HEK293 (cell line): Measurements from ENCODE around the gene STRIT1.
"Not testable (repeated sequence)": the region's sequence is repeated elsewhere in the genome, so short reads cannot be mapped to it uniquely, and the experiment has no call there.

Experiments used
- CTCF ChIA-PET: fragments of 350-600 bp; formaldehyde crosslinking; extraction: SDS; loops from one replicate; lab custom pipeline; 2021; ENCODE audit warnings: antibody characterized with exemption; lab: Yijun Ruan, JAX
- POLR2A ChIA-PET: fragments of 300-600 bp; formaldehyde crosslinking; extraction: SDS; loops from one replicate; lab custom pipeline; 2020; ENCODE audit warnings: antibody characterized with exemption, inconsistent platforms; lab: Yijun Ruan, JAX
- H3K27ac ChIP-seq: fragments of 200-500 bp; sonication (Bioruptor generic); 2 replicates; pipeline ENCODE4 v1.5.1; 2014; ENCODE audit warnings: low read depth, low read length, control low read depth, inconsistent platforms; ENCODE audit errors: extremely low read depth
- H3K36me3 ChIP-seq, 2 experiments: fragments of 200-500 bp in 1 of 2; sonication (Bioruptor generic) in 1 of 2; 1 replicate in 1 of 2; 2 replicates in 1 of 2; pipeline ENCODE4 v1.5.1; 2014 to 2017; ENCODE audit warnings: inconsistent platforms in 2 of 2, low read length in 2 of 2; ENCODE audit not compliant: control insufficient read depth in 2 of 2, insufficient read depth in 1 of 2
- H3K4me1 ChIP-seq: fragments of 200-500 bp; sonication (Bioruptor generic); 2 replicates; pipeline ENCODE4 v1.5.1; 2014; ENCODE audit warnings: mild to moderate bottlenecking, low read length, inconsistent platforms; ENCODE audit not compliant: control insufficient read depth, insufficient read depth
- H3K4me3 ChIP-seq: 2 replicates; pipeline ENCODE4 v1.5.1; 2011; ENCODE audit warnings: low read depth, mild to moderate bottlenecking, control low read depth, low read length, moderate library complexity
- H3K9me3 ChIP-seq: fragments of 200-500 bp; sonication (Bioruptor generic); 2 replicates; pipeline ENCODE4 v1.5.1; 2014; ENCODE audit warnings: low read depth, low read length, inconsistent platforms; ENCODE audit not compliant: control insufficient read depth, insufficient read depth
- GLIS1 ChIP-seq: fragments of 450-650 bp; formaldehyde crosslinking; IDR thresholded peaks from 2 replicates; pipeline ENCODE4 v1.5.1; 2016; ENCODE audit warnings: missing biosample characterization, missing genetic modification characterization
- OSR2 ChIP-seq: fragments of 450-650 bp; formaldehyde crosslinking; IDR thresholded peaks from 2 replicates; pipeline ENCODE4 v1.5.1; 2016; ENCODE audit warnings: missing biosample characterization, missing genetic modification characterization
- PRDM1 ChIP-seq: fragments of 450-650 bp; formaldehyde crosslinking; IDR thresholded peaks from 2 replicates; pipeline ENCODE4; 2016; ENCODE audit warnings: missing biosample characterization, missing genetic modification characterization
- WT1 ChIP-seq: fragments of 450-650 bp; formaldehyde crosslinking; IDR thresholded peaks from 2 replicates; pipeline ENCODE4 v1.5.1; 2016; ENCODE audit warnings: missing biosample characterization, missing genetic modification characterization
- ZBTB1 ChIP-seq: fragments of 450-650 bp; formaldehyde crosslinking; IDR thresholded peaks from 2 replicates; pipeline ENCODE4 v1.5.1; 2016; ENCODE audit warnings: missing biosample characterization, missing genetic modification characterization
- ZBTB20 ChIP-seq: fragments of 450-650 bp; formaldehyde crosslinking; IDR thresholded peaks from 2 replicates; pipeline ENCODE4 v1.5.1; 2016; ENCODE audit warnings: missing biosample characterization, missing genetic modification characterization
- ZFHX2 ChIP-seq: fragments of 450-650 bp; formaldehyde crosslinking; conservative IDR thresholded peaks from 2 replicates; pipeline ENCODE4 v1.5.1; 2016; ENCODE audit warnings: missing biosample characterization, missing genetic modification characterization
- ZIC2 ChIP-seq: fragments of 450-650 bp; formaldehyde crosslinking; IDR thresholded peaks from 2 replicates; pipeline ENCODE4 v1.5.1; 2016; ENCODE audit warnings: missing biosample characterization, missing genetic modification characterization
- ZNF157 ChIP-seq: fragments of 450-650 bp; formaldehyde crosslinking; IDR thresholded peaks from 2 replicates; pipeline ENCODE4 v1.5.1; 2016; ENCODE audit warnings: missing biosample characterization, missing genetic modification characterization
- ZNF214 ChIP-seq: fragments of 450-650 bp; formaldehyde crosslinking; IDR thresholded peaks from 2 replicates; pipeline ENCODE4 v1.5.1; 2017; ENCODE audit warnings: missing biosample characterization, mild to moderate bottlenecking, missing genetic modification characterization, borderline replicate concordance
- ZNF221 ChIP-seq: fragments of 450-650 bp; formaldehyde crosslinking; IDR thresholded peaks from 2 replicates; pipeline ENCODE4 v1.5.1; 2017; ENCODE audit warnings: missing biosample characterization, missing genetic modification characterization, borderline replicate concordance
- ZNF398 ChIP-seq: fragments of 450-650 bp; formaldehyde crosslinking; IDR thresholded peaks from 2 replicates; pipeline ENCODE4 v1.5.1; 2017; ENCODE audit warnings: missing biosample characterization, missing genetic modification characterization
- ZNF529 ChIP-seq: fragments of 450-650 bp; formaldehyde crosslinking; IDR thresholded peaks from 2 replicates; pipeline ENCODE4 v1.5.1; 2017; ENCODE audit warnings: missing genetic modification characterization, missing biosample characterization; ENCODE audit not compliant: insufficient replicate concordance
- ZNF558 ChIP-seq: fragments of 450-650 bp; formaldehyde crosslinking; IDR thresholded peaks from 2 replicates; pipeline ENCODE4 v1.5.1; 2016; ENCODE audit warnings: missing biosample characterization, missing genetic modification characterization
- ZNF596 ChIP-seq: fragments of 450-650 bp; IDR thresholded peaks from 2 replicates; pipeline ENCODE4 v1.5.0; 2018; ENCODE audit warnings: missing biosample characterization, mild to moderate bottlenecking, missing genetic modification characterization, moderate library complexity
- ZNF645 ChIP-seq: fragments of 450-650 bp; formaldehyde crosslinking; IDR thresholded peaks from 2 replicates; pipeline ENCODE4; 2016; ENCODE audit warnings: missing biosample characterization, missing genetic modification characterization
- ZNF654 ChIP-seq: fragments of 450-650 bp; formaldehyde crosslinking; IDR thresholded peaks from 2 replicates; pipeline ENCODE4 v1.5.1; 2016; ENCODE audit warnings: low read depth, missing biosample characterization, missing genetic modification characterization
- ZSCAN30 ChIP-seq: fragments of 450-650 bp; IDR thresholded peaks from 2 replicates; pipeline ENCODE4 v1.5.1; 2018; ENCODE audit warnings: missing biosample characterization, mild to moderate bottlenecking, missing genetic modification characterization, moderate library complexity
- ZSCAN4 ChIP-seq: fragments of 450-650 bp; formaldehyde crosslinking; IDR thresholded peaks from 2 replicates; pipeline ENCODE4 v1.5.1; 2017; ENCODE audit warnings: missing biosample characterization, missing genetic modification characterization
- ZXDB ChIP-seq: fragments of 450-650 bp; formaldehyde crosslinking; IDR thresholded peaks from 2 replicates; pipeline ENCODE4 v1.5.1; 2016; ENCODE audit warnings: missing biosample characterization, missing genetic modification characterization

Gene STRIT1

GRCh38 chr3:155275159-155275754, 18.2 kb downstream of the STRIT1 start:
- TF ChIP-seq WT1 (tag by site-specific recombination): peak; percentile 81
- TF ChIP-seq, all 188 proteins: peak for 1; not testable (repeated sequence) for 187
- H3K4me1 ChIP-seq, H3K4me3 ChIP-seq, H3K36me3 ChIP-seq, H3K27ac ChIP-seq, CTCF ChIA-PET, H3K9me3 ChIP-seq, POLR2A ChIA-PET: not testable (repeated sequence)

- H3K36me3 ChIP-seq, POLR2A ChIA-PET, H3K9me3 ChIP-seq, CTCF ChIA-PET, H3K4me3 ChIP-seq, H3K27ac ChIP-seq, H3K4me1 ChIP-seq: not testable (repeated sequence)
Measured at GRCh38 chr3:155274435-155274834, 19.0 kb downstream of the STRIT1 start.

GRCh38 chr3:155271343-155271613, 22.2 kb downstream of the STRIT1 start:
- TF ChIP-seq ZIC2: peak; percentile 16; the same call in 1 of the 2 replicates
- TF ChIP-seq ZBTB1 (tag by site-specific recombination): no peak
- TF ChIP-seq ZNF529: no peak
- no peak for TF ChIP-seq ZSCAN30 (tag by site-specific recombination)
- TF ChIP-seq ZXDB (tag by site-specific recombination): no peak
- TF ChIP-seq ZNF221 (tag by site-specific recombination): no peak
- TF ChIP-seq ZNF596: no peak
- no peak for TF ChIP-seq ZNF398
- Histone ChIP-seq H3K9me3 (no peaks in the 10 kb centered on the region), H3K27ac (no peak overlapping the region), H3K36me3 (no peaks in the 10 kb centered on the region), H3K4me3 (no peak overlapping the region), H3K4me1 (no peaks in the 10 kb centered on the region)
- CTCF ChIA-PET: no interaction called here
- POLR2A ChIA-PET: no interaction called here

- TF ChIP-seq ZNF654 (no peak), ZBTB20 (tag by site-specific recombination) (0 out of 2 replicates have a peak, but pooled peaks have one; percentile 24), ZNF398 (peak; percentile 51; the same call in 1 of the 2 replicates), GLIS1 (0 out of 2 replicates have a peak, but pooled peaks have one; percentile 13), ZNF645 (tag by site-specific recombination) (no peak), ZSCAN4 (no peak), PRDM1 (tag by site-specific recombination) (no peak), ZFHX2 (tag by site-specific recombination) (peak; percentile 48), ZNF558 (tag by site-specific recombination) (no peak), ZNF157 (tag by site-specific recombination) (no peak), ZNF214 (tag by site-specific recombination) (no peak), OSR2 (tag by site-specific recombination) (no peak)
- CTCF ChIA-PET: no interaction called here
- Histone ChIP-seq H3K9me3 (no peaks in the 10 kb centered on the region), H3K27ac (no peak overlapping the region), H3K36me3 (no peaks in the 10 kb centered on the region), H3K4me1 (no peaks in the 10 kb centered on the region), H3K4me3 (no peak overlapping the region)
- POLR2A ChIA-PET: no interaction called here
Measured at GRCh38 chr3:155270485-155271342, 22.8 kb downstream of the STRIT1 start.
